H54 (cell line): Measurements from ENCODE around the gene ADAMTS8.

ENCODE experiments used
- DNase-seq: peaks from one replicate; pipeline ENCODE4 v3.0.0; 2011; ENCODE audit warnings: low spot score, mixed read lengths; ENCODE audit not compliant: insufficient read length
- FAIRE-seq: peaks from 3 replicates; lab custom pipeline; 2011; peaks lifted over from hg19 to GRCh38; lab: Jason Lieb, UNC
- POLR2A ChIP-seq: IDR thresholded peaks from 2 replicates; pipeline ENCODE4 v1.6.1; 2011; ENCODE audit warnings: low read depth, mild to moderate bottlenecking, low read length

The ADAMTS8 gene

DNA sequence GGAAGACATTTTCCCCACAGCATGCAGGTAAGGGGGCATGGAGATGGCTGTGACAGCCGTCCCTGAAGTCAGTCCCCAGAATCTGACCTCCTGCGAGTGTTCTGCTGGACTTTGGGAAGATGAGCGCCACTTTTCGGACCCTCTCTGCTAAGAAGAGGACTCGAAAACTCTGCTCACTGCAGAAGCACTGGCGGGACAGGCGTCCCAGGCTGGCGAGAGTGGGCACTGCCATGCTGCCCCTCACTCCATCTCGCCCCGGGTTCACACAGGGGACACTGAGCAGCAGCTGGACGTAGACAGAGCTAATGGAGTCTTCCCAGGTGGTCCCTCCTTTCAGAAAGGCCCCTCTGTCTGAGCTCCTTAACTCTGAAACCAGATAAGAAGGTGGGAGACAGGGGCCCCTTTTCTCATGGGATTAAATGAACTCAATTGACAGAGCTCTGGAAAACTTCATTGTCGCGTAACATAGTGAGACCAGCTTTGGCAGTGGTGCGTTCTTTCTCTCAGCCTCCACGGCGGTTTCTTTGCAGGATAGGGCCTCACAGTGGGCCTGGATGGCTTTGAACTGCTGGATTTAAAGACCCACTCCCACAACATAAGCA is 4.8 kb downstream of the ADAMTS8 start:
- no peak for TF ChIP-seq POLR2A
- FAIRE-seq (no peak), DNase-seq (no peak)

DNA sequence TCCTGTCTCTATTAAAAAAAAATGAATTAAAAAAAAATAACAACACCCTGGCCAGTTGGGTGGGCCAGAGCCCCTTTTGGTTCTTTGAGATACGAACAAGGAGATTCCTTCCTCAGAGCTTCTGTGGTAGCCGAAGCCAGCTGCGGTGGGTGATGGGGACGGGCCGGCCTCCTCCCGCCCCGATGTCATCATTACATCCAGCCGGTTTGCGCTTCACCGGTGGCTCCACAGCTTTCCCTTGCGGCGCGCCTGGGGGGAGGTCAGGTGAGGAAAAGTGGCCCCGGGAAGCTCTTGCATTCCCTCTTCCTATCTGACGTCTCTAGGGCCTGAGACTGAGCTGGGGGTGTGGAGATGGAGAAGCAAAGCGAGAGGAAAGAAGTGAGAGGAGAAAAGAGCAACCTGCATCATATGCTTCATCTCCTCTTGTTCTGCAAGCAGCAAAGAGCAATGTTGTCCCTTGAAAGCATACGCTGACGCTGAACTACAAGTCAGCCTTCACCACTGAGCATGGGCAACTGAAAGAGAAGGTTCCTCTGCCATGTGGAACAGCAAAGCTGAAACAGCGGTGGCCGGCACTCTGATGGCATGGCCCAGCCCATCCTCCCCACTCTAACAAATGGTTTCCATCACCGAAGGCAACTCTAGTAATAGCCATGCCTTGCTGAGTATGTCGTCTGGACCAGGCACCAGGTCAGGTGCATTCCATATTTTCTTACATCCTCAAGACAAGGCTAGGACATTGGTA is 6.0 kb downstream of the ADAMTS8 start:
- DNase-seq = no peak
- no peak for TF ChIP-seq POLR2A
- FAIRE-seq = no peak

DNA sequence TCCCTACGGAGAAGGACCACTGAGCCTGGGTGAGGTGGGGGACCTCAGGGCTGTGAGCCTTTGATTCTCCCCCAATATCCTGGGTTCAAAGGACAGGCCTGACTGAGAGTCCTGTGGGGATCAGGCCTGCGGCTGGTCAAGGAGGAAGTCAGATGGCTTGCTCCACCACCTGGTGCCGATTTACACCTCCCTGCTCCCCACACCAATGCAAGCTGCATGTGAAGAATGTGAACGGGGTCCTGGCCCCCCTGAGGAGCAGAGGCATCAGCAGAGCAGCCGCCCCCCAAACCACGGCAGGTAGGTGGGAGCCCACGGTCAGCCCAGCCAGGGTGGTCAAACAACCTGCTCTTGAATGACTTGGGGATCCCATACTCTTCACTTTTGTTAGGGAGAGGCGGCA is 6.7 kb downstream of the ADAMTS8 start:
- FAIRE-seq (no peak), DNase-seq (no peak)
- TF ChIP-seq POLR2A = no peak

DNA sequence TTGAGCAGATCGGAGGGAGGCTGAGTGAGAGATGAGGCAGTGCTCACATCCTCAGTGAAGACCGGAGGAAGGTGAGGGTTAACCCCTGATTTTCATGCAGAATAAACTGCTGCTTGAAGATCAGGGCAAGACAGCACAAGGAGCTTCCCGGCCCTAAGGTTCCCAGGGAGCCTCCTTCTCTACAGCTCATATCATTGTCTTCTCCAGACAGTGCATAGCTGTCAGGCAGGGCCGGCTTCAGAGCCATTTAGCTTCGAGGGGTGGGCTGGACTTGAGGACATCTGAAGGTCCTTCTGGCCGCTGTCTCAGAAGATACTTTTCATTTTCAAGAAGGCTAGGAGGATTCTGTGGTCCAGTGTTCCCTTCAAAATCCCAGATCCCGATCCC is 7.2 kb downstream of the ADAMTS8 start:
- DNase-seq = no peak
- TF ChIP-seq POLR2A = no peak
- no peak for FAIRE-seq

DNA sequence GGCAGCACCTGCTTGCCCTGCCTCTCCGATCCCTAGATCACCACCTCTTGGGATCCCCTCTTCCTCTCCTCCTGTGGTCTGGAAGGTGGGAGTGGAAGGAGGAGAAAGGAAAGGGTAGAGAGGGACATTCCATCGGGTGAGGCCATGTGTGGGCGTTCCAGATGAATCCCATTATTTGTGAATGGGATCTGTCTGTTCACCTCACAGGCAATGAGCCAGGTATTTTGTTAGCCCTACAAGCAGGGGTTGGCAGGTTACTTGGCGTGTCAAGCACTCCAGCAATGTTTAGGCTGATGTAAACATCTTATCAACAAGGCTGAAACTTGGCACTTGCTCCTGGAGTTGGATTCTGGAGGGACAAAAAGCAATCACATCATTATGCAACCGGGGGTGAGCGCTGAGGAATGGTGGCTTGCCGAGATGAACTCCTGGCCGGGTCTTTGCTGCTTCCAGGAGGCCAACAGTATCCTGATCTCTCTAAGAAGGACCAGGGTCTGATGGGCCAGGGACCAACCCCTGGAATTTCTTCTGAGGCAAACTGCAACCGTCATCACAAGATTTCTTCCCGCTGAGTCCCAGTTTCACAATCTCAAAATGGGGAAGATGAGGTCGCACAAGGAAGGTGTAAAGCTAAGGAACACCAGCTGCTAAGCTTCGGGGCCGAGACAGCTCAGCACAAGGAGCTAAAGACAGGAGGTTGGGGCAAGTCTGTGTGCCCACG is 7.8 kb downstream of the ADAMTS8 start:
- FAIRE-seq = no peak
- no peak for DNase-seq
- TF ChIP-seq POLR2A = no peak

DNA sequence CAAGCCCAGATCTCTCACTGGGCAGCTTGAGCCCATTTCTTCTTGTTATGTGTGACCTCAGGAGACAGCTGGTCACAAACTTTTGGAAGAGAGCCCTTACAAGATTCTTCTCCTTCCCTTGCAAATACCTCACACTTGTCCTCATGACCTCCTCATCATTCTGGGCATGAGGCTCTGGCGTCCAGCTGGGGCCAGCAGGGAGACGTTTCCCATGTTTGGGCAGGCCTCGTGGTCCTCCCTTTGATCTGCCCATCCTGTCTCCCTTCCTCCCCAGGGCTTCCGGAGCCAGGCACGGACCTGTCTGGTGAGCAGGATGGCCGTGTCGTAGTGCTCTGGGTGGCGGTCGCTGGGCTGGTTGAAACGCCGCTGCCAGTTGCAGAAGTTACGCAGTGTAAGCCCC is 9.7 kb downstream of the ADAMTS8 start:
- DNase-seq (no peak), FAIRE-seq (no peak)
- no peak for TF ChIP-seq POLR2A

DNA sequence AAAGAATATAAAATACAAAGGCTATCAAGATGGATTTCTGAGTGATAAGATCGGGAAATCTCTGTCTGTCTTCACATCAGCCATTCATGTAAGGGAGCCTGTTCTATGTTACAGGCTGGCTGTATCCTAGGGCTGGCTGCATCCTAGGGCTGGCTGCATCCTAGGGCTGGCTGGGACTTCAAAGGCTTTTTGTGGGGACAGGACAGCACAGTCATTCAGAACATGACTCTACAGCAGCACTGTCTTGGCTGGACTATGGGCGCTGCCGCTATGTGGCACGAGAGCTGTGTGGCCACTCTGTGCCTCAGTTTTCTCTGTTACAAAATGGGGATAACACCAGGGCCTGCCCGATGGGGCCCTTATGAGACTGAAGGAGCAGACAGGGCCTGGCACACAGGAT is 10.2 kb downstream of the ADAMTS8 start:
- DNase-seq (no peak), FAIRE-seq (no peak)
- TF ChIP-seq POLR2A = no peak

DNA sequence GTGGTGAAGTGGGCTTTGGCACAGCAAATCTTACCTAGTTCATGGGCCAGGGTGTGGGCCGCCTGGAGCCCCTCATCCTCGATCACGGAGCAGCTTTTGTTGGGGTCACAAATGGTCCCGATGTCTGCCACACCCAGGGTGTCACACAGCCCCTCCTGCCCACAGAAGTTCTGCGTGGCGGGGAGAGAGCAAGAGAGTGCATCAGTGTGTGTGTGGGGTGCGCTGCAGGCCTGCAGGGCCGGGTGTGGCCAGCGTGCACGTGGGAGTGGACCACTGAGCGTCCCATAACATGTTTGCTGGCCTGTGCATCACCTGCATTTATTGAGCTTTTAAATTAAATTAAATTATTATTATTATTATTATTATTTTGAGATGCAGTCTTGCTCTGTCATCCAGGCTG is 11.5 kb downstream of the ADAMTS8 start:
- TF ChIP-seq POLR2A = no peak
- FAIRE-seq = no peak
- no peak for DNase-seq

DNA sequence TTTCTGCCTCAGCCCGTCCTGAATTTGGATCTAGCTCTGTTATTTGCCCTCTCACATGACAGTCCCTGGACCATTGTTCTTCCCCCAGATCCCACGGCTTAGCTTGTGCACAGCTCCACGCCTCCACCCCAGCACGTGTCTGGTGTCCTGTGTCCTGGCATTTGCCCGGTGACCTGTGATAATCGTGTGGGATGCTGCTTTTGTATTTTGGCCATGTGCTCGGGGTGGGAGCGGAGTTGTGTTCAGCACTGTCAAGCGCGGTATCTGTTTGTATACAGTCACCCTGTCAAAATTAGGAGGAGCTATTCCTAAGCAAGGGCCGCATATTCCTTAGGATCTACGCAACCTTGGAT is 11.9 kb downstream of the ADAMTS8 start:
- TF ChIP-seq POLR2A = no peak
- FAIRE-seq = no peak
- no peak for DNase-seq

DNA sequence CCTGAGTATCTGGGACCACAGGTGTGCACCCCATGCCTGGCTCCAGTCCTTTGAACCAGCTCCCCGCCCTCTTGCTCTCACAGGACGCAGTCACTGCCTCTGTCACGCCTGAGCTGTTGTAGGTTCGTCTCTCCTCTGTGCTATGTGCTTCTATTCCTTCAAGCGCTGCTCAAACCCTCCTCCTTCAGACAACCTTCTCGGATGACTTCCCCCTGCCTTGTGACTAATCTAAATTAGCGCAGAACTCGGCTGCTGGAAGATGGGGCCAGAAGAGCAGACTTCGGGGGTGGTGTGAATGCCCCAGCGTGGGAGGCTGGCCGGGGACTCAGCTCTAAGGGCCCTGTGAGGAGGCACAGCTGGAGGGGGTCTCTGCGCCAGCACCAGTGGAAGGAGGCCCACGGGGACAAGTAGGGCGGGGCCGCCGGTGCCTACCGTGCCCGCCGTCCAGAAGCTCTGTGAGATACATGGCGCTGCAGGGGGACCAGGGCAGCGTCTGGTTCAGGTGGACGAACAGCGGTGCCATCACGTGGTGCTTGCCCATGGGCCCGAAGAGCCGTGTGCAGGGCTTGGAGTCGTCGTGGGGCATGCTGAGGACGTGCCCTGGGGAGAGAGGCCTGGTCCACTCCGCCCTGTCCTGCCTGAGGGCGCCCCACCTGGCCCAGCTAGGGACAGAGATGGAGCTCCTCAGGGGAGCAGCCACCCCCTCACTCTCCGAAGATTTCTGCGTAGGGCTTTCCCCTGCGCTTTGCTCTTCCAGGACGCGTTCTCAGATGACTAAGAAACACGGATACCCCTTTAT is 12.5 kb downstream of the ADAMTS8 start:
- TF ChIP-seq POLR2A = no peak
- DNase-seq = no peak
- FAIRE-seq = no peak

DNA sequence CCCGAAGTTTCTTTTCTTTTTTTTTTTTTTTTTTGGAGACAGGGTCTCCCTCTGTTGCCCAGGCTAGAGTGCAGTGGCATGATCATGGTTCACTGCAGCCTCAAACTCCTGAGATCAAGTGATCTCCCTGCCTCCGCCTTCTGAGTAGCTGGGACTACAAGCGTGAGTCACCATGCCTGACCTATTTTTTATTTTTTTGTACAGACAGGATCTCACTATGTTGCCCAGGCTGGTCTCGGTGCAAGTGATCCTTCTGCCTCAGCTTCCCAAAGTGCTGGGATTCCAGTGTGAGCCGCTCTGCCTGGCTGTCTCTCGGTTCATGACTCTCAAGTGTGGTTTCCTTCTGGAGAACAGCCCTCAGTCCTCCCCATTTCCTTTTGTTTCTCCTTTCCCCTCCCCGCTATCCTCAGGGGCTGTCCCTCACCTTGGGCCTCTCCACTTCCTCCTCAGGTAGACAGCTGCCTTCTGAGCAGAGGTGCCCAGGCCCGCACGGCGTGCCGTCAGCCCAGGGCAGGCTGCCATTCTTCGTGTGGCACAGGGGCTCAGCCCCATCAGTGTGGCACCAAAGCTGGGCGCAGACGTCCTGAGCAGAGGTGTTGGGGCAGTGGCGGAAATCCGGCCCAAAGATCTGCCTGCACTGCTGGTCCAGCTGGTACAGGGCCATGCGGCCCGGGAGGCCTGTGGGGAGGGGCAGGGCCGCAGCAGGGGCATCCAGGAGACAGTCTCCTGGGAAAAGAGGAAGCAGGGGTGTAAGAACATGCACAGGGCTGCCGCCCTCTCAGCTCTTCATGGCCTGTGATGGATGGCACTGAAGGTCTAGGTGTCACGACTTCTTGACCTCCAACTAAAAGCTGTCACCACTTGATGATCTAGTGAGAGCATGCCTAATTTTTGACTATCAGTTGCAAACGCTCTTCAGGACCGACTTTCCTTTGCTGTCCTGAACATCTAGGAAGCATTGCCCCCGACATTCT is 14.0 kb downstream of the ADAMTS8 start:
- DNase-seq (no peak), FAIRE-seq (no peak)
- TF ChIP-seq POLR2A = no peak

DNA sequence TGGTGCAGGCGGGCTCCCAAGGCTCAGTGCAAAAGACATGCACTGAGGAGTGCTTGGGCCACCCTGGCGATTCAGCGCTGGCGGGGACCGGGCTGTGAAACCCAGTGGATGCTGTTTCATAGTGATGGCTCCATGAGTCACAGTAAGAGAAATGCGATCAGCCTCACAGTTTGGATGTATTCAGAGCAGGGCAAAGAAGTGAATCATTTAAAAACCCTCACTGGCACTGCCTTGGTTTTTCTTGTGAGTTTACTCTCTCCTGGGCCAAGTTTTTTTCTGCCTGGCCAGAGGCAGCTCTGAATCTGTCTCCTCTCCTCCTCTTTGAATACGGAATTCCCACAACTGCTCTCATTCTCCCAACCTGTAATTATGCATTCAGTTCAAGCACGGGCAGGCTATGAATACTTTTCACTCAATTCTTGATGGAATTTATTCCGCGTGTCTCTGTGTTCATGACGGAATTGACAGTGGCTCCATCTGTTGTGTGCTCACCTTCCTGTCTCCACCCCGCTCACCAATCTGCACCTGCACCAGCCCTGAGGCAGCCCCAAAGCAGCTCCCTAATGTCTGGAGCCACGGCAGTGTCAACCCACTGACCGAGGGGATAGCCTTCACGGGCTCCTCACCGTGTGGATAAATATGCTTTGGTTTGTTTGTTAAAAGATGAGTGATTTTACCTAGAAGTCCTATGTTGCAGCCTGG is 14.9 kb downstream of the ADAMTS8 start:
- no peak for TF ChIP-seq POLR2A
- peak; percentile 27 for FAIRE-seq
- DNase-seq = peak; percentile 88
